SK-N-SH (cell line): ENCODE data around the gene ASIC1. TPM values are rescaled to one million over a fixed set of nuclear protein-coding genes. Genes with fewer than 3 reads are reported as not detected.

Source experiments
- CTCF ChIA-PET: fragments of 300-600, 350-600 bp; formaldehyde crosslinking; extraction: SDS; loops from one replicate; lab custom pipeline; 2021; lab: Yijun Ruan, JAX
- POLR2A ChIA-PET: fragments of 350-600 bp; sonication (Branson Sonifier 250); formaldehyde crosslinking; extraction: SDS; loops from one replicate; lab custom pipeline; 2020; ENCODE audit warnings: antibody characterized with exemption, inconsistent platforms; lab: Yijun Ruan, JAX
- DNase-seq: peaks from one replicate; pipeline ENCODE4 v3.0.0; 2012
- H2AFZ ChIP-seq: fragments of 200-600 bp; sonication (generic); 2 replicates; pipeline ENCODE4 v1.8.1; 2016; ENCODE audit warnings: antibody characterized with exemption, mild to moderate bottlenecking, low read depth
- H3F3A ChIP-seq: fragments of 200-600 bp; sonication (generic); replicated peaks from 2 replicates; pipeline ENCODE3; 2016; ENCODE audit warnings: antibody characterized with exemption, mild to moderate bottlenecking; ENCODE audit not compliant: insufficient read depth
- H3K27ac ChIP-seq, 2 experiments: fragments of 200-500 bp in 1 of 2; fragments of 200-600 bp in 1 of 2; sonication (Bioruptor generic) in 1 of 2; sonication (generic), shearing (Covaris generic) in 1 of 2; 2 replicates each; pipeline versions ENCODE4 v1.5.1 to v1.6.1; 2014 to 2016; ENCODE audit warnings: low read depth in 2 of 2, inconsistent platforms in 1 of 2, low read length in 1 of 2, mild to moderate bottlenecking in 1 of 2, mixed read lengths in 1 of 2
- H3K27me3 ChIP-seq: fragments of 200-600 bp; sonication (generic), shearing (Covaris generic); 2 replicates; pipeline ENCODE4 v1.6.1; 2016; ENCODE audit warnings: mixed run types; ENCODE audit not compliant: insufficient read depth
- H3K36me3 ChIP-seq, 2 experiments: fragments of 200-500 bp in 1 of 2; fragments of 200-600 bp in 1 of 2; sonication (Bioruptor generic) in 1 of 2; sonication (generic) in 1 of 2; replicated peaks in 1 of 2; 2 replicates each; pipeline versions ENCODE3 to v1.5.1; 2014 to 2016; ENCODE audit warnings: low read length in 1 of 2, mild to moderate bottlenecking in 1 of 2; ENCODE audit not compliant: insufficient read depth in 2 of 2, control insufficient read depth in 1 of 2
- H3K4me1 ChIP-seq, 2 experiments: fragments of 200-500 bp in 1 of 2; fragments of 200-600 bp in 1 of 2; sonication (Bioruptor generic) in 1 of 2; sonication (generic), shearing (Covaris generic) in 1 of 2; 2 replicates each; pipeline versions ENCODE4 v1.5.1 to v1.6.1; 2014 to 2016; ENCODE audit warnings: low read depth in 1 of 2, low read length in 1 of 2, mixed run types in 1 of 2; ENCODE audit not compliant: insufficient read depth in 2 of 2, control insufficient read depth in 1 of 2
- H3K4me2 ChIP-seq: fragments of 200-600 bp; sonication (generic), shearing (Covaris generic); 2 replicates; pipeline ENCODE4 v1.6.1; 2017; ENCODE audit warnings: mixed run types
- H3K4me3 ChIP-seq, 2 experiments: fragments of 200-500 bp in 1 of 2; fragments of 200-600 bp in 1 of 2; sonication (Bioruptor generic) in 1 of 2; sonication (generic), shearing (Covaris generic) in 1 of 2; 2 replicates each; pipeline versions ENCODE4 v1.5.1 to v1.8.1; 2014 to 2016; ENCODE audit warnings: low read depth in 2 of 2, inconsistent platforms in 1 of 2, low read length in 1 of 2, mild to moderate bottlenecking in 1 of 2, mixed read lengths in 1 of 2, moderate library complexity in 1 of 2
- H3K79me2 ChIP-seq: fragments of 200-600 bp; sonication (generic); 2 replicates; pipeline ENCODE4 v1.8.1; 2017; ENCODE audit warnings: mild to moderate bottlenecking; ENCODE audit not compliant: insufficient read depth
- H3K9ac ChIP-seq: fragments of 200-600 bp; sonication (generic); 2 replicates; pipeline ENCODE4 v1.6.1; 2017; ENCODE audit warnings: mixed run types
- H3K9me2 ChIP-seq: fragments of 200-600 bp; sonication (generic); 2 replicates; pipeline ENCODE4 v1.6.1; 2017; ENCODE audit warnings: mixed run types
- H3K9me3 ChIP-seq: fragments of 200-600 bp; sonication (generic); 2 replicates; pipeline ENCODE4 v1.6.1; 2017; ENCODE audit warnings: mixed run types, mild to moderate bottlenecking, moderate library complexity
- H4K20me1 ChIP-seq: fragments of 200-600 bp; sonication (generic); 2 replicates; pipeline ENCODE4 v1.6.1; 2017; ENCODE audit warnings: mild to moderate bottlenecking, mixed run types; ENCODE audit not compliant: insufficient read depth
- EP300 ChIP-seq, 2 experiments: IDR thresholded peaks; 2 replicates each; pipeline versions ENCODE4 v1.4.0 to v1.6.1; 2012; ENCODE audit warnings: borderline replicate concordance in 1 of 2, low read depth in 1 of 2, low read length in 1 of 2
- EZH2phosphoT487 ChIP-seq: fragments of 200-600 bp; sonication (generic); IDR thresholded peaks from 2 replicates; pipeline ENCODE4 v1.6.1; 2017; ENCODE audit warnings: low read depth, mixed run types, mild to moderate bottlenecking, antibody characterized with exemption, moderate library complexity, borderline replicate concordance
- FOSL2 ChIP-seq: IDR thresholded peaks from 2 replicates; pipeline ENCODE4 v1.4.0; 2012; ENCODE audit warnings: low read depth, mild to moderate bottlenecking, moderate library complexity, borderline replicate concordance
- FOXJ3 ChIP-seq: sonication (generic); formaldehyde crosslinking; IDR thresholded peaks from 2 replicates; pipeline ENCODE4 v1.5.1; 2020; ENCODE audit warnings: mild to moderate bottlenecking, missing genetic modification reagents
- FOXM1 ChIP-seq: IDR thresholded peaks from 2 replicates; pipeline ENCODE4 v1.4.0; 2012; ENCODE audit warnings: low read depth, mild to moderate bottlenecking
- GABPA ChIP-seq: IDR thresholded peaks from 2 replicates; pipeline ENCODE4 v1.4.0; 2012; ENCODE audit warnings: low read depth, mild to moderate bottlenecking
- JUND ChIP-seq: IDR thresholded peaks from 2 replicates; pipeline ENCODE4 v1.4.0; 2012
- RAD21 ChIP-seq: IDR thresholded peaks from 2 replicates; pipeline ENCODE4 v1.6.1; 2012; ENCODE audit warnings: mild to moderate bottlenecking, low read length
- RCOR1 ChIP-seq: fragments of 150-350 bp; IDR thresholded peaks from 2 replicates; pipeline ENCODE4 v1.6.1; 2017; ENCODE audit warnings: antibody characterized with exemption, low read length
- RFX5 ChIP-seq: IDR thresholded peaks from 2 replicates; pipeline ENCODE4 v1.6.1; 2012; ENCODE audit warnings: mild to moderate bottlenecking, improper control_type of control experiment, low read length
- RXRA ChIP-seq: IDR thresholded peaks from 2 replicates; pipeline ENCODE4 v1.4.0; 2012; ENCODE audit warnings: low read depth, mild to moderate bottlenecking, borderline replicate concordance
- SIN3A ChIP-seq: IDR thresholded peaks from 2 replicates; pipeline ENCODE4 v1.6.1; 2012; ENCODE audit warnings: low read depth, mild to moderate bottlenecking, low read length, moderate library complexity, borderline replicate concordance
- TAF1 ChIP-seq: IDR thresholded peaks from 2 replicates; pipeline ENCODE4 v1.6.1; 2012; ENCODE audit warnings: low read depth, mild to moderate bottlenecking, low read length, moderate library complexity, borderline replicate concordance
- TEAD4 ChIP-seq: IDR thresholded peaks from 2 replicates; pipeline ENCODE4 v1.4.0; 2012; ENCODE audit warnings: mild to moderate bottlenecking, borderline replicate concordance; ENCODE audit not compliant: insufficient read depth
- YY1 ChIP-seq: IDR thresholded peaks from 2 replicates; pipeline ENCODE4 v1.4.0; 2012; ENCODE audit warnings: low read depth, mild to moderate bottlenecking
- WGBS: methylation state at CpG from one replicate; pipeline ENCODE4 v1.1.6; 2017; ENCODE audit warnings: low lambda C conversion rate; 5-methylcytosine and 5-hydroxymethylcytosine counted together
- polyA plus RNA-seq, 3 experiments: library from polyadenylated mRNA; depleted of rRNA; stranded (reverse); fragments of >200 nt; gene quantifications; 2 replicates each; pipeline ENCODE4 v1.2.3, GENCODE V29; 2012
- TF ChIP-seq, protein P1 (sequence below): IDR thresholded peaks from 2 replicates; pipeline ENCODE4 v1.4.0; 2012; ENCODE audit warnings: low read depth
- TF ChIP-seq, protein P2 (sequence below): IDR thresholded peaks from 2 replicates; pipeline ENCODE4 v1.4.0; 2012; ENCODE audit warnings: low read depth, borderline replicate concordance
- TF ChIP-seq, protein P3 (sequence below): fragments of 200-600 bp; sonication (generic); IDR thresholded peaks from 2 replicates; pipeline ENCODE4 v1.6.1; 2017; ENCODE audit warnings: antibody characterized with exemption, mild to moderate bottlenecking, moderate library complexity
- TF ChIP-seq, protein P4 (sequence below): fragments of 150-350 bp; IDR thresholded peaks from 2 replicates; pipeline ENCODE4 v1.6.1; 2016; ENCODE audit warnings: mild to moderate bottlenecking, low read depth, low read length
- TF ChIP-seq, protein P5 (sequence below): IDR thresholded peaks from 2 replicates; pipeline ENCODE4 v1.4.0; 2012; ENCODE audit warnings: low read depth, borderline replicate concordance

ASIC1 gene
- polyA plus RNA-seq, 1 of the 3 experiments (the other 2 are of a cell fraction): 28.4 TPM

DNA sequence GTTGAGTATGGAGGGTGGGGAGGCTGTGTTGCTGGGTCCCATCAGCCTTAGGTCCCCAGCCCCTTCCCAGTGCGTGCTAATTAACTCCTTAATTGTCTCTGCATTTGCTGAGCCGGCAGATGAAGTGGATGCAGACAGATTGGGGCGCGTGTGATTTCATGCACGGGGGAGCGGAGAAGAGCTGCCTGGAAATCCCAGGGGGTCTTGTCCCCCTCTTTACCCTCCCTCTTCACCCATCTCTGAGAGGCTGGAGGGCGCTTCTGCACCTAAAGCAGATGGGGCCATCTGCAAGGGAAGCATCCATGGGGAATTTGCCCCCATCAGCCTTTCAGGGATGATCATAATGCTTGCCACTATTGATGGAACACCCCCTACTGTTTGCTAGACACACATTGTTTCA, 4.4 kb upstream of the ASIC1 start:
- no peak overlapping the region for H3K9ac ChIP-seq
- CTCF ChIA-PET: interaction anchor here (1.0 to 37.6 kb wide), 5 partner anchors 16 to 108 kb away, joined by 3 to 1401 read pairs (median 105); partner anchors contain the start of genes AQP5 and AQP6
- H3K9me3 ChIP-seq: no peaks in the 10 kb centered on the region
- H2AFZ ChIP-seq: no peak overlapping the region
- H3K79me2 ChIP-seq: no peaks in the 10 kb centered on the region
- no peak overlapping the region for H3K4me3 ChIP-seq
- peaks cover 7 to 20% of the 10 kb centered on the region in 2 experiments; a peak in 2 of 4 replicates for H3K4me1 ChIP-seq
- H3K9me2 ChIP-seq: no peaks in the 10 kb centered on the region
- TF ChIP-seq JUND (no peak), RCOR1 (no peak), RAD21 (no peak), RXRA (no peak), TEAD4 (no peak), FOXJ3 (CRISPR knock-in tag) (no peak), FOXM1 (no peak), EZH2phosphoT487 (no peak), SIN3A (no peak), FOSL2 (no peak), TAF1 (no peak), GABPA (no peak), RFX5 (no peak), YY1 (no peak), EP300 (IDR thresholded peaks at IDR 0.05; ENCODE audit: borderline replicate concordance in 1 of 2, low read depth in 1 of 2, low read length in 1 of 2) (no peak)
- TF ChIP-seq, protein P1, sequence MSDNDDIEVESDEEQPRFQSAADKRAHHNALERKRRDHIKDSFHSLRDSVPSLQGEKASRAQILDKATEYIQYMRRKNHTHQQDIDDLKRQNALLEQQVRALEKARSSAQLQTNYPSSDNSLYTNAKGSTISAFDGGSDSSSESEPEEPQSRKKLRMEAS: no peak
- TF ChIP-seq, protein P2, sequence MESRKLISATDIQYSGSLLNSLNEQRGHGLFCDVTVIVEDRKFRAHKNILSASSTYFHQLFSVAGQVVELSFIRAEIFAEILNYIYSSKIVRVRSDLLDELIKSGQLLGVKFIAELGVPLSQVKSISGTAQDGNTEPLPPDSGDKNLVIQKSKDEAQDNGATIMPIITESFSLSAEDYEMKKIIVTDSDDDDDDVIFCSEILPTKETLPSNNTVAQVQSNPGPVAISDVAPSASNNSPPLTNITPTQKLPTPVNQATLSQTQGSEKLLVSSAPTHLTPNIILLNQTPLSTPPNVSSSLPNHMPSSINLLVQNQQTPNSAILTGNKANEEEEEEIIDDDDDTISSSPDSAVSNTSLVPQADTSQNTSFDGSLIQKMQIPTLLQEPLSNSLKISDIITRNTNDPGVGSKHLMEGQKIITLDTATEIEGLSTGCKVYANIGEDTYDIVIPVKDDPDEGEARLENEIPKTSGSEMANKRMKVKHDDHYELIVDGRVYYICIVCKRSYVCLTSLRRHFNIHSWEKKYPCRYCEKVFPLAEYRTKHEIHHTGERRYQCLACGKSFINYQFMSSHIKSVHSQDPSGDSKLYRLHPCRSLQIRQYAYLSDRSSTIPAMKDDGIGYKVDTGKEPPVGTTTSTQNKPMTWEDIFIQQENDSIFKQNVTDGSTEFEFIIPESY: no peak
- TF ChIP-seq, protein P3, sequence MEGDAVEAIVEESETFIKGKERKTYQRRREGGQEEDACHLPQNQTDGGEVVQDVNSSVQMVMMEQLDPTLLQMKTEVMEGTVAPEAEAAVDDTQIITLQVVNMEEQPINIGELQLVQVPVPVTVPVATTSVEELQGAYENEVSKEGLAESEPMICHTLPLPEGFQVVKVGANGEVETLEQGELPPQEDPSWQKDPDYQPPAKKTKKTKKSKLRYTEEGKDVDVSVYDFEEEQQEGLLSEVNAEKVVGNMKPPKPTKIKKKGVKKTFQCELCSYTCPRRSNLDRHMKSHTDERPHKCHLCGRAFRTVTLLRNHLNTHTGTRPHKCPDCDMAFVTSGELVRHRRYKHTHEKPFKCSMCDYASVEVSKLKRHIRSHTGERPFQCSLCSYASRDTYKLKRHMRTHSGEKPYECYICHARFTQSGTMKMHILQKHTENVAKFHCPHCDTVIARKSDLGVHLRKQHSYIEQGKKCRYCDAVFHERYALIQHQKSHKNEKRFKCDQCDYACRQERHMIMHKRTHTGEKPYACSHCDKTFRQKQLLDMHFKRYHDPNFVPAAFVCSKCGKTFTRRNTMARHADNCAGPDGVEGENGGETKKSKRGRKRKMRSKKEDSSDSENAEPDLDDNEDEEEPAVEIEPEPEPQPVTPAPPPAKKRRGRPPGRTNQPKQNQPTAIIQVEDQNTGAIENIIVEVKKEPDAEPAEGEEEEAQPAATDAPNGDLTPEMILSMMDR: no peak
- TF ChIP-seq, protein P4, sequence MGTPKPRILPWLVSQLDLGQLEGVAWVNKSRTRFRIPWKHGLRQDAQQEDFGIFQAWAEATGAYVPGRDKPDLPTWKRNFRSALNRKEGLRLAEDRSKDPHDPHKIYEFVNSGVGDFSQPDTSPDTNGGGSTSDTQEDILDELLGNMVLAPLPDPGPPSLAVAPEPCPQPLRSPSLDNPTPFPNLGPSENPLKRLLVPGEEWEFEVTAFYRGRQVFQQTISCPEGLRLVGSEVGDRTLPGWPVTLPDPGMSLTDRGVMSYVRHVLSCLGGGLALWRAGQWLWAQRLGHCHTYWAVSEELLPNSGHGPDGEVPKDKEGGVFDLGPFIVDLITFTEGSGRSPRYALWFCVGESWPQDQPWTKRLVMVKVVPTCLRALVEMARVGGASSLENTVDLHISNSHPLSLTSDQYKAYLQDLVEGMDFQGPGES: no peak
- TF ChIP-seq, protein P5, sequence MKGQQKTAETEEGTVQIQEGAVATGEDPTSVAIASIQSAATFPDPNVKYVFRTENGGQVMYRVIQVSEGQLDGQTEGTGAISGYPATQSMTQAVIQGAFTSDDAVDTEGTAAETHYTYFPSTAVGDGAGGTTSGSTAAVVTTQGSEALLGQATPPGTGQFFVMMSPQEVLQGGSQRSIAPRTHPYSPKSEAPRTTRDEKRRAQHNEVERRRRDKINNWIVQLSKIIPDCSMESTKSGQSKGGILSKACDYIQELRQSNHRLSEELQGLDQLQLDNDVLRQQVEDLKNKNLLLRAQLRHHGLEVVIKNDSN: no peak
- H3K4me2 ChIP-seq: no peak overlapping the region
- peaks cover 7% of the 10 kb centered on the region for H3F3A ChIP-seq
- POLR2A ChIA-PET: no interaction called here
- 79% methylated on average over 7 of the region's 7 CpGs for WGBS
- peaks cover 7% of the 10 kb centered on the region for H3K27me3 ChIP-seq
- H3K36me3 ChIP-seq: no peaks in the 10 kb centered on the region
- DNase-seq: peak; percentile 35
- no peaks in the 10 kb centered on the region for H4K20me1 ChIP-seq
- H3K27ac ChIP-seq: no peak overlapping the region
